Chondrocyte (in vitro differentiated cells): ENCODE measurements around the gene GRPEL2. TPM values are rescaled to one million over a fixed set of nuclear protein-coding genes. Genes with fewer than 3 reads are reported as not detected.

Experiments used
- DNase-seq: peaks from one replicate; pipeline ENCODE4 v3.0.0; 2021; ENCODE audit warnings: mixed read lengths, low spot score
- H3K27ac Mint-ChIP-seq: one replicate; pipeline ENCODE4 v1.8.0; 2021; ENCODE audit warnings: mild to moderate bottlenecking, moderate library complexity, mixed read lengths; ENCODE audit not compliant: unreplicated experiment
- H3K27me3 Mint-ChIP-seq: 2 replicates; pipeline ENCODE4 v1.8.0; 2021; ENCODE audit warnings: low read depth, mixed read lengths
- H3K36me3 Mint-ChIP-seq: 2 replicates; pipeline ENCODE4 v1.8.0; 2021; ENCODE audit warnings: low read depth, mixed read lengths
- H3K4me1 Mint-ChIP-seq: 2 replicates; pipeline ENCODE4 v1.8.0; 2021; ENCODE audit warnings: low read depth, mild to moderate bottlenecking, mixed read lengths
- H3K4me3 Mint-ChIP-seq: one replicate; pipeline ENCODE4 v1.8.0; 2021; ENCODE audit warnings: mild to moderate bottlenecking, moderate library complexity, mixed read lengths; ENCODE audit not compliant: unreplicated experiment
- H3K9me3 Mint-ChIP-seq: 2 replicates; pipeline ENCODE4 v1.8.0; 2021; ENCODE audit warnings: low read depth, mixed read lengths
- total RNA-seq: library from RNA; stranded (reverse); gene quantifications from 3 replicates; pipeline ENCODE4 v1.2.1, GENCODE V29; 2021
- TF ChIP-seq, protein P1 (sequence below): fragments of 200-600 bp; sonication (generic); IDR thresholded peaks from 2 replicates; pipeline ENCODE4 v1.5.0; 2021; ENCODE audit warnings: antibody characterized with exemption, mild to moderate bottlenecking, moderate library complexity

Gene GRPEL2
- total RNA-seq, 1 donor from 2014 or later: 27.3 TPM

DNA sequence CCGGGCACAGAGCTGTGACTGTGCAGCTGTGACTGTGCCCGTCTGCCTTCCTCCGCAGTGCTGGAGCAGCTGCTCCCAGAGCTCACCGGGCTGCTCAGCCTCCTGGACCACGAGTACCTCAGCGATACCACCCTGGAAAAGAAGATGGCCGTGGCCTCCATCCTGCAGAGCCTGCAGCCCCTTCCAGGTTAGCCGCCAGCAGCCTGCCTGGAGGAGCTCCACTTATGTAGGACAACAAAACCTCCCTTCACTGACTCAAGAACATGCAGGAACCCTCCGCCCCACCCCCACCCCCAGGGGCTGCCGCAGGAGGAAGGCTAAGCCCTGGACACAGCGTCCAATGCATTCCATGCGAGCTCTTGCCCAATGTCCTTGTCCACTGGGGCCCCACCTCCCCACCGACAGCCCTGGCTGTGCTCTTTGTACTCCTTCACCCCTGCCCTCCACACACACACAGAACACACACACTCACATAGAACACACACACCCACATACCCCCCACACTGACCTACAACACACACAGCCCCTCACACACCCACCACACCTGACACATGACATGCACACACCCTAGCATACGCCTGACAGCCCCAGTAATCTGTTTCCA lies 45.7 kb upstream of the GRPEL2 start:
- Mint-ChIP-seq H3K36me3 (no peaks in the 10 kb centered on the region), H3K9me3 (no peaks in the 10 kb centered on the region), H3K27ac (no peak overlapping the region), H3K4me3 (no peak overlapping the region), H3K27me3 (peaks cover 5% of the 10 kb centered on the region), H3K4me1 (no peaks in the 10 kb centered on the region)
- DNase-seq: no peak
- TF ChIP-seq, protein P1, sequence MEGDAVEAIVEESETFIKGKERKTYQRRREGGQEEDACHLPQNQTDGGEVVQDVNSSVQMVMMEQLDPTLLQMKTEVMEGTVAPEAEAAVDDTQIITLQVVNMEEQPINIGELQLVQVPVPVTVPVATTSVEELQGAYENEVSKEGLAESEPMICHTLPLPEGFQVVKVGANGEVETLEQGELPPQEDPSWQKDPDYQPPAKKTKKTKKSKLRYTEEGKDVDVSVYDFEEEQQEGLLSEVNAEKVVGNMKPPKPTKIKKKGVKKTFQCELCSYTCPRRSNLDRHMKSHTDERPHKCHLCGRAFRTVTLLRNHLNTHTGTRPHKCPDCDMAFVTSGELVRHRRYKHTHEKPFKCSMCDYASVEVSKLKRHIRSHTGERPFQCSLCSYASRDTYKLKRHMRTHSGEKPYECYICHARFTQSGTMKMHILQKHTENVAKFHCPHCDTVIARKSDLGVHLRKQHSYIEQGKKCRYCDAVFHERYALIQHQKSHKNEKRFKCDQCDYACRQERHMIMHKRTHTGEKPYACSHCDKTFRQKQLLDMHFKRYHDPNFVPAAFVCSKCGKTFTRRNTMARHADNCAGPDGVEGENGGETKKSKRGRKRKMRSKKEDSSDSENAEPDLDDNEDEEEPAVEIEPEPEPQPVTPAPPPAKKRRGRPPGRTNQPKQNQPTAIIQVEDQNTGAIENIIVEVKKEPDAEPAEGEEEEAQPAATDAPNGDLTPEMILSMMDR: no peak

GRCh38 chr5:149300441-149300840 lies 44.9 kb upstream of the GRPEL2 start:
- no peak for DNase-seq
- no peaks in the 10 kb centered on the region for H3K36me3 Mint-ChIP-seq
- no peaks in the 10 kb centered on the region for H3K27me3 Mint-ChIP-seq
- TF ChIP-seq, protein P1: no peak
- H3K27ac Mint-ChIP-seq: no peak overlapping the region
- no peaks in the 10 kb centered on the region for H3K4me1 Mint-ChIP-seq
- no peak overlapping the region for H3K4me3 Mint-ChIP-seq
- no peaks in the 10 kb centered on the region for H3K9me3 Mint-ChIP-seq

DNA sequence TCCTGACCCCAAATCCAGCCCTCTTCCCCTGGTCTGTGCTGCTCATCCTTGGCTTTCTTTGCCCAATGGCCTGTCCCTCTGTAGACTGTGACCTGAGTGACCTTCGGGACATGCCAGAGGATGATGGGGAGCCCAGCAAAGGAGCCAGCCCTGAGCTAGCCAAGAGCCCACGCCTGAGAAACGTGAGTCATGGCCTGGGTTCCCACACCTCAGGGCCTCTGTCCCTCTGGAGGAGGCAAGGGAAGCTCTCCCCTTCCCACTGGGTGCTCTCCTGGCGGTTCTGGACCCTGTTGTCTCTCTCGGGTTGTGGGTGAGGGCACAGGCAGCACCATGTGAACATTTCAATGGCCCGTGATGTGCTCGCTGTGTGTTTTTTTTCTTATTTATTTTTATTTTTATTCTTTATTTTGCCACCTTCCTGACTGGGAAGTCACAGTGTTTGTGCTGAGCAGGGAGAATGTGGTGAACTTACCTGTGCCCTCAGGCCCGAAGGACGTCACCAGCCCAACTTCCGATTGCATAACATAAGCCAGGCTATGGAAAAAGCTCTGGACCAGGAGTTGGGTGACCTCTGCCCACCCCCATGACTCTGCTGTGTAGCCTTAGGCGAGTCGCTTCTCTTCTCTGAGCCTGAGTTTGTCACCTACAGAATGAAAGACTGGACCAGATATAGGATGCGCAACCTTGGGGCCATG lies 44.1 kb upstream of the GRPEL2 start:
- no peaks in the 10 kb centered on the region for H3K36me3 Mint-ChIP-seq
- H3K4me3 Mint-ChIP-seq: no peak overlapping the region
- TF ChIP-seq, protein P1: no peak
- H3K27me3 Mint-ChIP-seq: no peaks in the 10 kb centered on the region
- no peak overlapping the region for H3K27ac Mint-ChIP-seq
- no peaks in the 10 kb centered on the region for H3K4me1 Mint-ChIP-seq
- no peaks in the 10 kb centered on the region for H3K9me3 Mint-ChIP-seq
- no peak for DNase-seq

DNA sequence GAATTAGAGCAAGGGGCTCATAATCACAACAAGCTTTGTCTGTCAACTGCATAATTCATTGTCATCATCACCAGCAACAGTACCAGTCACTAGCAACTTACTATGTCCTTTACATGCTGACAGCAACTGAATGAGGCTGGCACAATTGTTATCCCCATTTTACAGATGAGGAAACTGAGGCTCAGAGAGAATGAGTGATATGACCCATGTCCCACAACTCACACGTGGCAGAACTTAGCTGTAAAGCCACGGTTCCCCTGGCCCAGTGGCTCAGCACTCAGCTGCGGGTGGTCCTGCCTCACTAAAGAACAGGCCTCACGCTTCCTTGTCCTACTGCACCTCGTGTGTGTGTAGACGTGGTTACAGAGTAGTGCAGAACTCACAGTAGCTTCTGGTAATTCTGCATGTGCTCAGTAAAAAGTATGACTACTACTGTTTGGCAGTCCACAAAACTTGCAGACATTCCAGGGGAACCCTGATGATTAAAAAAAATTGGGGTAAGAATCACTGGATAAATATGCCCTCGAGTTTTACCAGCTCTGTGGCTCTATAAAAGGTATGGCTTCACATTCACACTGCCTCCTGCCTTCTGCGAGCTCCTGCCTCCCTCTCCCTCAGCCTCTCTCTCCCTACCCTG lies 43.4 kb upstream of the GRPEL2 start:
- DNase-seq: no peak
- H3K4me1 Mint-ChIP-seq: no peaks in the 10 kb centered on the region
- no peaks in the 10 kb centered on the region for H3K9me3 Mint-ChIP-seq
- TF ChIP-seq, protein P1: no peak
- H3K27ac Mint-ChIP-seq: no peak overlapping the region
- H3K36me3 Mint-ChIP-seq: no peaks in the 10 kb centered on the region
- H3K27me3 Mint-ChIP-seq: no peaks in the 10 kb centered on the region
- H3K4me3 Mint-ChIP-seq: no peak overlapping the region

DNA sequence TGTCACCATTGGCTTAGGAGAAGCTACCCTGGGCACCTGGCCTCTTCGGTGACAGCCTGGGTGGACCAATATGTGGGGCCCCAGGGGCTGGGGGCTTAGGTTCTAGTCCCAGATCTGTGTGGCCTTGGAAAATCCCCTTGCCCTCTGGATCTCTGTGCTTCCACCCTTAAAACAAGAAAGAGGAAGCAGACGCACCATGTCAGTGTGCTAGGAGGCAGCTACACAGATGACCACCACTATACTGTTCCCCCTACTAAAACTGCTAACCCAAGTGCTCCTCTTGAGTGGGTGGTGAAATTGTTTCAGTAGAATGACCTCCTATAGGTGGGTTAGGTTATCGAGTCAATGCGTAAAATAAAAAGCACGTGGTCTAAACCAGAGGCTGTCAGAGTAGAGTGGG lies 42.7 kb upstream of the GRPEL2 start:
- TF ChIP-seq, protein P1: no peak

More for the DNA sequence above, 42.7 kb upstream of the GRPEL2 start:
- Mint-ChIP-seq H3K36me3 (no peaks in the 10 kb centered on the region), H3K4me3 (no peak overlapping the region), H3K27ac (no peak overlapping the region), H3K4me1 (no peaks in the 10 kb centered on the region), H3K9me3 (no peaks in the 10 kb centered on the region), H3K27me3 (no peaks in the 10 kb centered on the region)
- DNase-seq: no peak
